ENCODE data around the gene DDX11.
A peak's percentile ranks its signal among the peaks of the same experiment; 100 is the strongest.
"Not testable (repeated sequence)": the region's sequence is repeated elsewhere in the genome, so short reads cannot be mapped to it uniquely, and the experiment has no call there.

DDX11 gene

DNA sequence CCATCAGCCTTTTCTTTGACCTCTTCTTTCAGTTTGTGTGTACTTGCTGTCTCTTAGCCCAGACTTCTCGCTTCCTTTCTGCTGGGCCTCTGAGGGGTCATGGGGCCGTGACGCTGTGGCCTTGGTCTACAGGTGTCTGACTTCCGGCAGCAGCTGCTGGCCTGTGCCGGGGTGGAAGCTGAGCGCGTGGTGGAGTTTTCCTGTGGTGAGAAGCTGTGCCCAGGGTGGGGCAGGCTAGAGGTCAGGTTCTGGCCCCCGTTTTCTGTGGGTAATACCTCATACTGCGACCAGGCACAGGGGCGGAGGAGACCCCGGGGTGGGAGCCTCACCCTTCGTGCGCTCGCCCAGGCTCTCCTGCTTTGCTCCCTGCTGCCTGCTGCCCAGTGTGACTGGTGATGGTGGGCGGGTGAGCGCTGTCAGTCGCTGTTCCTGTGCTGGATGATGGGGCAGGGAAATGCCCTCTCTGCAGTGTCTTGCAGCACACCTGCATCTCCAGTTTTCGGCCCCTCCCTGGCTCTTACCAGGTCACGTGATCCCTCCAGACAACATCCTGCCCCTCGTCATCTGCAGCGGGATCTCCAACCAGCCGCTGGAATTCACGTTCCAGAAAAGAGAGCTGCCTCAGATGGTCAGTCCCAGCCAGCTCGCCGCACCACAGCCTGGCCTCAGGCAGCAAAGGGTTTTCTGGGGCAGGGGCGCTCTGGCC, 27.0 kb downstream of the DDX11 start:
- DNase-seq: not testable (repeated sequence)

DNA sequence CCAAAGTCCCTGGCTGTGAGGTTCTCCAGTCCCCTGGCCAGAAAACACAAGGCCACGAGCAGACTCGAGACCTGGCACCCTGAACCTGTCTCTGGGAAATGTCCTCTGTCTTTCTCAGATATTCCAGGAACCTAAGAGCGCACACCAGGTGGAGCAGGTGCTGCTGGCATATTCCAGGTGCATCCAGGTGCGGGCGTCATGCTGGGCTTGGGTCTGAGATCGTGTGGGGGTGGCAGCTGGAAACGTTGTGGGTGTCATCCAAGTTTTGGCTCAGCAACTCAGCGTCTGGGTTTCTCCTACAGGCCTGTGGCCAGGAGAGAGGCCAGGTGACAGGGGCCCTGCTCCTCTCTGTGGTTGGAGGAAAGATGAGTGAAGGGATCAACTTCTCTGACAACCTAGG, 28.5 kb downstream of the DDX11 start:
- not testable (repeated sequence) for DNase-seq

DNA sequence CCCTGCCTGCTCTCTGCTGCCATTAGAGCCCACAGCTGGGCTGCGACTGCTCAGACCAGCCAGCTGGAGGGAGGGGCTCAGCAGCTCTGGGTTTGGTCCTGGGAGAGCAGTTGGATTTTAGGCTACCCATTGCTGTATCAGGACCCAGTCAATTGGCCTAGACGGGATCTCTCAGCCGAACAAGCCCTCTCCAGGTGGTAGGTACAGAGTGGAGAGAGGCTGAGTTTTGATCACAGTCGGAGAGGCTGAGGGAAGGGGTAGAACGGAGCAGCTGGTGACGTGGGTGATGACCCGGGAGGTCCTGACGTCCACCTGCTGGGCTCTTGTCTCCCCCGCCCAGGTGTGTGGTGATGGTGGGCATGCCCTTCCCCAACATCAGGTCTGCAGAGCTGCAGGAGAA, 28.9 kb downstream of the DDX11 start:
- not testable (repeated sequence) for DNase-seq

DNA sequence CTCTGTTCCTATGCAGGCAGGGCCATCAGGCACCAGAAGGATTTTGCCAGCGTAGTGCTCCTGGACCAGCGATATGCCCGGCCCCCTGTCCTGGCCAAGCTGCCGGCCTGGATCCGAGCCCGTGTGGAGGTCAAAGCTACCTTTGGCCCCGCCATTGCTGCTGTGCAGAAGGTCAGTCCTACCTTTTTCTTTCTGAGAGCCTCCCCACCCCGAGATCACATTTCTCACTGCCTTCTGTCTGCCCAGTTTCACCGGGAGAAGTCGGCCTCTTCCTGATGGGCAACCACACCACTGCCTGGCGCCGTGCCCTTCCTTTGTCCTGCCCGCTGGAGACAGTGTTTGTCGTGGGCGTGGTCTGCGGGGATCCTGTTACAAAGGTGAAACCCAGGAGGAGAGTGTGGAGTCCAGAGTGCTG, 29.9 kb downstream of the DDX11 start:
- DNase-seq: not testable (repeated sequence)

DNA sequence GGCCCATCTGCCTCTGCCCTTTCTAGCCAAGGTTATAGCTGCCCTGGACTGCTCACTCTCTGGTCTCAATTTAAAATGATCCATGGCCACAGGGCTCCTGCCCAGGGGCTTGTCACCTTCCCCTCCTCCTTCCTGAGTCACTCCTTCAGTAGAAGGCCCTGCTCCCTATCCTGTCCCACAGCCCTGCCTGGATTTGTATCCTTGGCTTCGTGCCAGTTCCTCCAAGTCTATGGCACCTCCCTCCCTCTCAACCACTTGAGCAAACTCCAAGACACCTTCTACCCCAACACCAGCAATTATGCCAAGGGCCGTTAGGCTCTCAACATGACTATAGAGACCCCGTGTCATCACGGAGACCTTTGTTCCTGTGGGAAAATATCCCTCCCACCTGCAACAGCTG, 30.6 kb downstream of the DDX11 start:
- DNase-seq: not testable (repeated sequence)

DNA sequence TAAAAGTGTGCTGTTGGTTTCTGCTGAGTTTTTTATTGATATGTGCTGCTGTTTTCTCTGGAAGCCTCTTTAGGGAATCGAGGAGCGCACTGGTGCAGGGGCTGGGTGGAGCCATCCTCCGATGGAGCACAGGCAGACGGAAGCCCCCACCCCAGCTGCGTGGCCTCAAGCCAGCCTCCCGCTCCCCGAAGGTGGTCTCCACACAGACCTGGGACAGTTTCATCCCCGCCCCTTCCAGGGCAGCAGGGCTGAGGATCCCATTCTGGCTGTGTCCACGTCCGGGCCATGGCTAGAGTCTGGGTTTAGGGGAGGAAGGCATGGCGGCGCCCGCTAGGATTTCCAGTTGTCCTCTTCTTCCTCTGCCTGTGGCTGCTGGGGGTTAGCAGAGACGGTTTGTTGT, 31.1 kb downstream of the DDX11 start:
- DNase-seq: not testable (repeated sequence)

DNA sequence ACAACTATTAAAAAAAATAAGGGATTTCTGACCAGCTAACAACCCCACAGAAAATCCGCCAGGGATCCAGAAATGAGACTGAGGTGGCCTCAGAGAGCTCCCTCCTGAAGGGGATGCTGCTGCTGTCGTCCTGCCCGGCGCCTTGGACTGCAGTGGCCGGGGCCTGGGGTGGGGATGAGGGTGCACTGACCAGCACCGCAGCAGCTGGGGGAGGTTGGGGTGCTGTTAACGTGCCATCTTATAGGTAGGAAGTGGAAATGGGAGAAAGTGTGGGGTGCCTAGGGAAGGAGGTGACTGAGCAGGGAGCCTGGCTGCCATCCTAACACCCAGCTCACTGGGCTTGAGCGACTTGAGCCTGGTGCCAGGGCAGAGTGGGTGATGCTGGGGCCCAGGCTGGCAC, 32.0 kb downstream of the DDX11 start:
- no peak for DNase-seq

DNA sequence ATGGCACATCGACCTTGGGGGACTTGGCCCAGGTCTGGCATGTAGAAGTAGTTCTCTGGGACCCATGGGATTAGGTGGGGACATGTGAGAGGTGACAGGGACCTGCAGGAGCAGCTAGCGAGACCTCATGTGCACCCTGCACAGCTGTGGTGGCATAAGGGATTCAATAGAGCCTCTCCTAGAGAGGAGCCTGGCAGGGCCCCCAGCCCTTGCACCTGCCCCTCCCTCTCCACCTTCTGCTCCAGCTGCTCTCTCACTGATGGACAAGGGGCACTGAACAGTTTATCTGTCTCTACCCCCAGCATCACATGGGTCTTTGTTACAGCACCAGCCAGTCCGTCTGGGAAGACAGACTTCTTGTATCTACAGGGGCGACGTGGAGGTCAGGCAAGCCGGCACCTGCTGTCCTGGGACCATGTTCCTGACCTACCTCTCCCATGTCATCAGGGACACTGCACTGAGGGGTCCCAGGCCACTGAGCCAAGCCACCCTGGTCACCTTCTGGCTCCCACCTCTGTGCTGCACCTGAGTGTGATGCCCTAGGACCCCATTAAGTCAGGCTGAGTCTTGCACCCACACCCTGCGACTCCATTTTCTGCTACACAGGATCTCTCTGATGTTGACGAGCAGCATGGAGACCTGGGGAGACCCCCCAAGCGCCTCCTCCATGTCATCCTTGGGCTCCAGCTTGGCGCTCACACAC, 32.6 kb downstream of the DDX11 start:
- DNase-seq: no peak

DNA sequence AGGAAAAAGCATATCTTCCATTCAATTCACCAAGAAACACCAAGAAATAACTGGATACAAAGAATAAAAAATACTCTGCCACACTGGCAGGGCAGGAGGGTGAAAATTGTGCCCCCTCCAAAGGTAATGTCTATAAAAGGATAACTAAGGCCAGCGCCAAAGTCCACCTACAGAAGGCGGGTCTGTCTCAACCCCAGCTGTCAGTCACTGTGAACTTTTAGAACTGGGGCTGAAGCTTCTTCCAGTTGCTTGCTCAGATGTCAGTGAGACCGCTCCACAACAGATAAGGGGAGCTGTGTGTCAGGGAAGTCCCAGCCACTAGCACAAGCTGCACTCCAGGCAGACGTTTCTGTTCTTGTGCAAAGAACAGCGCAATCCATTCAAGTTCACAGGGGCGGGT, 36.1 kb downstream of the DDX11 start:
- DNase-seq: not testable (repeated sequence)

DNA sequence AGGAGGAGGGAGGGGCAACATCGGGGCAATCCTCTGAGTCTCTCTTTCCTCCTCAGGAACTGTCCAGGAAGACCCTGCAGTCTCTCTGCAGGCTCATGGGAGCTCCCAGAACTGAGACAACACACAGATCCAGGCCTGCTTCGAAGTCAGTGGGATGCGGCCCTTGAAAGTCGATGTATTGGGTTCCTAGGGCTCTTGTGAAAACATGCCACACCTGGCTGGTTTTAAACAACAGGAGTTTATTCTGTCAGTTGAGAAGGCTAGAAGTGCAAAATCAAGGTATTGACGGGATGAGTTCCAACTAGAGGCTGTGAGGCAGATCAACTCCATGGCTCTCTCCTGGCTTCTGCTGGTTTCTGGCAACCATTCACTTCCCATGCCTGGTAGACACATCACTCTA, 36.6 kb downstream of the DDX11 start:
- not testable (repeated sequence) for DNase-seq

DNA sequence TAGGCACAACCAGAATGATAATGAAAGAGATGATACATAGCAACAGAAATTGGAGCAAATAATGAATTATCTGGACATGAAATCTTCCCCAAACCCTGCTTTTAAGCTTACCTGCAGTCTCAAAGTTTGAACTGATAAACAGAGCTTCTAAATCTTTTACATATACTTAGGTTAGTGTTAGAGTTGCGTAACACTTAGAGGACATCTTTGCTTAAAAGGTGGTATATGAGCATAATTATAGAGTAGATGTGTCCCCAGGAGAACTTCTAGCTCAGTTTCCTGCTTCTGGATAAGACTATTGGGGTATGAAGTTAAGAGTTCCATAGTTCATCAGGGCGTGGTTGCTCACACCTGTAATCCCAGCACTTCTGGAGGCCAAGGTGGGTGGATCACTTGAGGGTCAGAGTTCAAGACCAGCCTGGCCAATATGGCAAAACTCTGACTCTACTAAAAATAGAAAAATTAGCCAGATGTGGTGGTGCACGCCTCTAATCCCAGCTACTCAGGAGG, 41.5 kb downstream of the DDX11 start:
- DNase-seq: not testable (repeated sequence)

DNA sequence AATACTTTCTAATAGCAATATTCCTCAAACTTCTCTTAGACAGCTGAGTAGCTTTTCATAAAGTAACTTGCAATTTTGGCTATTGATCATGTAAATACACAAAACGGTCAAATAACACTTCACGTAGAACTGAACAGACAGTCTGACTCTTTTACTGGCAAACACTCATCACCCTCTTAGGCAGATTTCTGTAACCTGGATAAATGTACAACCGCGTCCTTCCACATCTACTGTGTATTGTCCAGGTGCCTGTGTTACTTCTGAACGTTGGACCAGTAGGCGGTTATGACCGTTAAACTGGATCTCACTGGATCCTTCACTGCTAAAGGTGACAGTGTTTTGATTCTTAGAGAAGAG, 43.2 kb downstream of the DDX11 start:
- not testable (repeated sequence) for DNase-seq

DNA sequence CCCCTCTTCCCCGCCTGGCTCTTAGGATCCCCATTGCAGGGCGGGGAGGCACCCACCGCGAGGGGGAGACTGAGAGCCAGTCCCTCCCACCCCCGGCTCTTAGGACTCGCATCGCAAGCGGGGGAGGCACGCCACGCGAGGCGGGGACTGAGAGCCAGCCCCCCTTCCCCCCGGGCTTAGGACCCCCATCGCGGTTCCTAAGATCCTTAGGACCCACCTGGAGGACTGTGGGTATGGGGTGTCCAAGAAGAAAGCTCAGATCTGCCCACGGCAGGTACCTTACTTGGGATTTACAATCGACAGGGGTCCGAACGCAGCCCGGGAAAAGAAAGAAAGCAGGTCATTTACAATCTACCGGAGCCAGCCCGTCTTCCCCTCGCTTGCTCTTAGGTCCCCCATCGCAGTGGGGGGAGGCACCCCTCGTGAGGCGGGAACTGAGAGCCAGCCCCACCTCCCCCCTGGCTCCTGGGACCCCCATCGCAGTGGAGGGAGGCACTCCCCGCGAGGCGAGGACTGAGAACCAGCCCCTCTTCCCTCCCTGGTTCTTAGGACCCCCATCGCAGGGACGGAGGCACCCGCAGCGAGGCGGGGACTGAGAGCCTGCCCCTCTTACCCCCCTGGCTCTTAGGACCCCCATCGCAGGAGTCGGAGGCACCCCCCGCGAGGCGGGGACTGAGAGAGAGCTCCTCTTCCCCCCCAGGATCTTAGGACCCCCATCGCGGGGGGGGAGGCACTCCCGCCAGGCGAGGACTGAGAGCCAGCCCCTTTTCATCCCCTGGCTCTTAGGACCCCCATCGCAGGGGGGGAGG, 43.7 kb downstream of the DDX11 start:
- peak; percentile 70 for DNase-seq

DNA sequence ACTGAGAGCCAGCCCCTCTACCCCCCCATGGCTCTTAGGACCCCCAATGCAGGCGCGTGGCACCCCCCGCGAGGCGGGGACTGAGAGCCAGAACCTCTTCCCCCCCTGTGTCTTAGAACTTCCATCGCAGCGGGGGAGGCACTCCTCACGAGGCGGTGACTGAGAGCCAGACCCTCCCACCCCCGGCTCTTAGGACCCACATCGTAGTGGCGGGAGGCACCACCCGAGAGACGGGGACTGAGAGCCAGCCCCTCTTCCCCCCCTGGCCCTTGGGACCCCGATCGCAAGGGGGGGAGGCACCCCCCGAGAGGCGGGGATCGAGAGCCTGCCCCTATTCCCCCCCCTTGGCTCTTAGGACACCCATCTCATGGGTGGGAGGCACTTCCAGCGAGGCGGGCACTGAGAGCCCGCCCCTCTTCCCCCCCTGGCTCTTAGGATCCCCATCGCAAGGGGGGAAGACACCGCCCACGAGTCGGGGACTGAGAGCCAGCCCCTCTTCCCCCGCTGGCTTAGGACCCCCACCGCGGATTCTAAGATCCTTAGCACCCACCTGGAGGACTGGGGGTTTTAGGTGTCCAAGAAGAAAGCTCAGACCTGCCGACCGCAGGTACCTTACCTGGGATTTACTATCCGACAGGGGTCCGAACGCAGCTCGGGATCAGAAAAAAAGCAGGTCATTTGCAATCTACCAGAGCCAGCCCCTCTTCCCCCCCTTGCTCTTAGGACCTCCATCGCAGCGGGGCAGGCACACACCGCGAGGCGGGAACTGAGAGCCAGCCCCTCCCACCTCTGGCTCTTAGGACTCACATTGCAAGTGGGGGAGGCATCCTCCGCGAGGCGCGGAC, 44.9 kb downstream of the DDX11 start:
- peak; percentile 60 for DNase-seq

DNA sequence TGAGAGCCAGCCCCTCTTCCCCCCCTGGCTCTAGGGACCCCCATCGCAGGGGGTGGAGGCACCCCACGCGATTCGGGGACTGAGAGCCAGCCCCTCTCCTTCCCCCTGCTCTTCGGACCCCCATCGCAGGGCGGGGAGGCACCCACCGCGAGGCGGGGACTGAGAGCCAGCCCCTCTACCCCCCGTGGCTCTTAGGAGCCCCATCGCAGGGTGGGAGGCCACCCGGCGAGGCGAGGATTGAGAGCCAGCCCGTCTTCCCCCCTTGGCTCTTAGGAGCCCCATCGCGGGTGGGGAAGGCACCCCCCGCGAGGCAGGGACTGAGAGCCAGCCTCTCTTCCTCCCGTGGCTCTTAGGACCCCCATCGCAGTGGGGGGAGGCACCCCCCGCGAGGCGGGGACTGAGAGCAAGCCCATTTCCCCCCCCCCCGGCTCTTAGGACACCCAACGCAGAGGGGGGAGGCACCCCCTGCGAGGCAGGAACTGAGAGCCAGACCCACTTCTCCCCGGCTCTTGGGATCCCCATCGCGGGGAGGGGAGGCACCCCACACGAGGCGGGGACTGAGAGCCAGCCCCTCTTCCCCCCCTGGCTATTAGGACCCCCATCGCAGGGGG, 45.6 kb downstream of the DDX11 start:
- DNase-seq: peak; percentile 25

DNA sequence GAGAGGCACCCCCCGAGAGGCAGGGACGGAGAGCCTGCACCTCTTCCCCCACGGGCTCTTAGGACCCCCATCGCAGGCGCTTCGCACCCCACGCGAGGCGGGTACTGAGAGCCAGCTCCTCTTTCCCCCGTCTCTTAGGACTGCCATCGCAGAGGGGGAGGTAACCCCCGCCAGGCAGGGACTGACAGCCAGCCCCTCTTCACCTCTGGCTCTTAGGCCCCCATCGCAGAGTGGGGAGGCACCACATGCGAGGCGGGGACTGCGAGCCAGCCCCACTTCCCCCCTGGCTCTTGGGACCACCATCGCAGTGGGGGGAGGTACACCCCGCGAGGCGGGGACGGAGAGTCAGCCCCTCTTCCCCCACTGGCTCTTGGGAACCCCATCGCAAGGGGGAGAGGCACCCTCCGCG, 46.1 kb downstream of the DDX11 start:
- no peak for DNase-seq

DNA sequence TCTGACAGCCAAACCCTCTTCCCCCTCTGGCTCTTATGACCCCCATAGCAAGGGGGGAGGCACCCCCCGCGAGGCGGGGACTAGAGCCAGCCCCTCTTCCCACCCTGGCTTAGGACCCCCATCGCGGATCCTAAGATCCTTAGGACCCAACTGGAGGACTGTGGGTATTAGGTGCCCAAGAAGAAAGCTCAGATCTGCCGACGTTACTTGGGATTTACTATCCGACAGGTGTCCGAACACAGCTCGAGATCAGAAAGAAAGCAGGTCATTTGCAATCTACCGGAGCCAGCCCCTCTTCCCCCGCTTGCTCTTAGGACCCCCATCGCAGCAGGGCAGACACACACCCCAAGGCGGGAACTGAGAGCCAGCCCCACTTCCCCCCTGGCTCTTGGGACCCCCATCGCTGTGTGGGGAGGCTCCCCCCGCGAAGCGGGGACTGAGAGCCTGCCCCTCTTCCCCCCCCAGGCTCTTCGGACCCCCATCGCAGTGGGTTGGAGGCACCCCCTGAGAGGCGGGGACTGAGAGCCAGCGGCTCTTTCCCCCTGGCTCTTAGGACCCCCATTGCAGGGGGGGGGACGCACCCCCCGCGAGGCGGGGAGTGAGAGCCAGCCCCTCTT, 46.8 kb downstream of the DDX11 start:
- no peak for DNase-seq

DNA sequence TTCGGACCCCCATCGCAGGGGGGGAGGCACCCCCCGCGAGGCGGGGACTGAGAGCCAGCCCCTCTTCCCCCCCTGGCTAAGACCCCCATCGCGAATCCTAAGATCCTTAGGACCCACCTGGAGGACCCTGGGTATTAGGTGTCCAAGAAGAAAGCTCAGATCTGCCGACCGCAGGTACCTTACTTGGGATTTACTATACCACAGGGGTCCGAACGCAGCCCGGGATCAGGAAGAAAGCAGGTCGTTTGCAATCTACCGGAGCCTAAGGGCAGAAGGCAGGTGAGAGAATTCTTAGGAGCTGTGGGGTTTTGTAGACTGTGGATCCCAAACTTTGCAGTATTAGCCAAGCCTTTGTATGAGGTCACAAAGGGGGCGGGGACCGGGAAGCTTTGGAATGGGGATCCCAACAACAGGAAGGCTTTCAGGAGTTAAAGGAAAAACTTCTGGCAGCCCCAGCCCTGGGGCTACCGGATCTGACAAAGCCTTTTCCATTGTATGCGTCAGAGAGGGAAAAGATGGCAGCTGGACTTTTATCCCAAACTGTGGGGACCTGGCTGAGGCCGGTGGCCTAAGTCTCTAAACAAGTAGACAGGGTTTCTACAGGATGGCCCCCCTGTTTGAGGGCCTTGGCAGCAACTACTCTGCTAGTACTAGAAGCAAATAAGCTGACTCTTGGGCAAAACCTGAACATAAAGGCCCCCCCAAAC, 47.5 kb downstream of the DDX11 start:
- not testable (repeated sequence) for DNase-seq

DNA sequence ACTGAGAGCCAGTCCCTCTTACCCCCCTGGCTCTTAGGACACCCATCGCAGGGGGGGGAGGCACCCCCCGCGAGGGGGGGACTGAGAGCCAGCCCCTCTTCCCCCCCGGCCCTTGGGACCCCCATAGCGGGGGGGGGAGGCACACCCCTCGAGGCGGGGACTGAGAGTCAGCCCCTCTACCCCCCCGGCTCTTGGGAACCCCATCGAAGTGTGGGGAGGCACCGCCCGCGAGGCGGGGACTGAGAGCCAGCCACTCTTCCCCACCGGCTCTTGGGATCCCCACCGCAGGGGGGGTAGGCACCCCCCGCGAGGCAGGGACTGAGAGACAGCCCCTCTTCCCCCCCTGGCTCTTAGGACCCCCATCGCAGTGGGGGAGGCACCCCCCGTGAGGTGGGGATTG, 48.8 kb downstream of the DDX11 start:
- DNase-seq: no peak

DNA sequence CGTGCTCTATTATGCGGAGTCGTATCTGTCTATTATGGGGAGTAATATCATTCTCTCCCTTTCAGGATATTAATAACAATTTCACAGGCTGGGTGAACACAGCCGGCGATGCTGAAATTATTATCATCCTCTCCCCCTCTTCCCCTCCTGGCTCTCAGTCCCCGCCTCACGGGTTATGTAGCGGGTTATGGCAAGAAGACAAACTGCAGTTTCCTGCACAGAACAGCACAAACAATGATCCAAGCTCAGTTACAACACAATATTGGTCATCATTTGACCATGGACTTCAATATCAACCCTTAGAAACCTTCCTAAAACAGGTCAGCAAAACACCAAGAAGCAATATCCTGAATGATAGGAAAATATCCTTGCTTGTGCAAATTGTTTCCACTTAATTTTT, 50.5 kb downstream of the DDX11 start:
- not testable (repeated sequence) for DNase-seq

DNA sequence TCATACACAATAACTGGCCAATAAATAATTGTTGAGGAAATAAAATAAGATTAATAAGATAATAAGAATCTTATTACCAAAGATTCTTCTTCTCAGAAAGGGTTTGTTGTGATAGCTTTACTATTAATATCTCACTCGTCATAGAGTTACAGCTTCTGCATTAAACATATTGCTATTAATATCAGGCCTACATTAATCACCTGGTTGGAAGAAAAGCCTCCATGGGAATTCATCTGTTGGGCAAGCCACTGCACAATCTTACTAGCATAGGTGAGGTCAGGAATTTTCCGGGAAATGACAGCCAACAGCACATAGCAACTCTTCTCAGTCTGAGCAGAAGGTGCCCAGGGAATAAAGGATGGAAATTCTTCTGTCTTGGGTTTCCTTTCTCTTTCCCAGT, 51.5 kb downstream of the DDX11 start:
- not testable (repeated sequence) for DNase-seq

Data from CD4-positive, alpha-beta T cell treated with Interleukin-6 for 4 hours (primary cell).